Measurements from ENCODE around the gene ARID2.
A peak's percentile ranks its signal among the peaks of the same experiment; 100 is the strongest.

- TF ChIP-seq, protein P1, sequence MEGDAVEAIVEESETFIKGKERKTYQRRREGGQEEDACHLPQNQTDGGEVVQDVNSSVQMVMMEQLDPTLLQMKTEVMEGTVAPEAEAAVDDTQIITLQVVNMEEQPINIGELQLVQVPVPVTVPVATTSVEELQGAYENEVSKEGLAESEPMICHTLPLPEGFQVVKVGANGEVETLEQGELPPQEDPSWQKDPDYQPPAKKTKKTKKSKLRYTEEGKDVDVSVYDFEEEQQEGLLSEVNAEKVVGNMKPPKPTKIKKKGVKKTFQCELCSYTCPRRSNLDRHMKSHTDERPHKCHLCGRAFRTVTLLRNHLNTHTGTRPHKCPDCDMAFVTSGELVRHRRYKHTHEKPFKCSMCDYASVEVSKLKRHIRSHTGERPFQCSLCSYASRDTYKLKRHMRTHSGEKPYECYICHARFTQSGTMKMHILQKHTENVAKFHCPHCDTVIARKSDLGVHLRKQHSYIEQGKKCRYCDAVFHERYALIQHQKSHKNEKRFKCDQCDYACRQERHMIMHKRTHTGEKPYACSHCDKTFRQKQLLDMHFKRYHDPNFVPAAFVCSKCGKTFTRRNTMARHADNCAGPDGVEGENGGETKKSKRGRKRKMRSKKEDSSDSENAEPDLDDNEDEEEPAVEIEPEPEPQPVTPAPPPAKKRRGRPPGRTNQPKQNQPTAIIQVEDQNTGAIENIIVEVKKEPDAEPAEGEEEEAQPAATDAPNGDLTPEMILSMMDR (IDR thresholded peaks at IDR 0.05 in 8 of 11, conservative IDR thresholded peaks at IDR 0.05 in 3 of 11): peak; percentile 40 to 77 (median 64)
- TF ChIP-seq POLR2A (IDR thresholded peaks at IDR 0.05): no peak
- TF ChIP-seq POLR2AphosphoS5 (IDR thresholded peaks at IDR 0.05): no peak
These were observed 3.6 kb upstream of the ARID2 start for GRCh38 chr12:45725631-45726602.
